Prostate gland (tissue), 1 donor: ENCODE results near the gene SIVA1.

Experiments used
- POLR2A ChIP-seq: fragments of 450-650 bp; IDR thresholded peaks from one replicate; pipeline ENCODE4 v1.6.1; 2016; ENCODE audit warnings: antibody characterized with exemption, mild to moderate bottlenecking
- POLR2AphosphoS5 ChIP-seq: sonication (generic); formaldehyde crosslinking; IDR thresholded peaks from one replicate; pipeline ENCODE4 v1.6.1; 2017; ENCODE audit warnings: antibody characterized with exemption

- TF ChIP-seq POLR2AphosphoS5: no peak
- TF ChIP-seq POLR2A: no peak
These were observed 1.4 kb downstream of the SIVA1 start for GRCh38 chr14:104754213-104754851.
